H9 (cell line): Measurements from ENCODE around the gene GOLGA3. TPM values are rescaled to one million over a fixed set of nuclear protein-coding genes. Genes with fewer than 3 reads are reported as not detected.

Experiments used
- DNase-seq: peaks from one replicate; pipeline ENCODE4 v3.0.0-alpha.2; 2017
- H2AFZ ChIP-seq: one replicate; pipeline ENCODE4 v1.6.1; 2013; ENCODE audit warnings: mild to moderate bottlenecking, low read length, control low read depth, moderate library complexity
- H2AK5ac ChIP-seq: 2 replicates; pipeline ENCODE4 v1.6.1; 2013; ENCODE audit warnings: low read length, control low read depth, mixed read lengths; ENCODE audit not compliant: insufficient read length
- H2BK120ac ChIP-seq: one replicate; pipeline ENCODE4 v1.6.1; 2013; ENCODE audit warnings: low read depth, mild to moderate bottlenecking, low read length, control low read depth, inconsistent platforms; ENCODE audit not compliant: poor library complexity, severe bottlenecking
- H2BK12ac ChIP-seq: 2 replicates; pipeline ENCODE4 v1.6.1; 2013; ENCODE audit warnings: low read length, control low read depth, mixed read lengths, low read depth; ENCODE audit not compliant: insufficient read length
- H2BK15ac ChIP-seq: 2 replicates; pipeline ENCODE4 v1.6.1; 2013; ENCODE audit warnings: low read depth, low read length, control low read depth
- H2BK20ac ChIP-seq: one replicate; pipeline ENCODE4 v1.6.1; 2013; ENCODE audit warnings: low read depth, mild to moderate bottlenecking, low read length, control low read depth, inconsistent platforms; ENCODE audit not compliant: poor library complexity, severe bottlenecking
- H2BK5ac ChIP-seq: 2 replicates; pipeline ENCODE4 v1.6.1; 2013; ENCODE audit warnings: low read length, control low read depth, mixed read lengths; ENCODE audit not compliant: insufficient read length
- H3K14ac ChIP-seq: 2 replicates; pipeline ENCODE4 v1.6.1; 2013; ENCODE audit warnings: low read length, control low read depth; ENCODE audit not compliant: insufficient read depth
- H3K18ac ChIP-seq: 2 replicates; pipeline ENCODE4 v1.6.1; 2013; ENCODE audit warnings: low read depth, mild to moderate bottlenecking, mixed read lengths, low read length, control low read depth; ENCODE audit not compliant: insufficient read length
- H3K23ac ChIP-seq: 2 replicates; pipeline ENCODE4 v1.6.1; 2013; ENCODE audit warnings: low read length, control low read depth, mixed read lengths, low read depth; ENCODE audit not compliant: insufficient read length
- H3K23me2 ChIP-seq: 2 replicates; pipeline ENCODE4 v1.6.1; 2013; ENCODE audit warnings: low read depth, mild to moderate bottlenecking, mixed read lengths, low read length, control low read depth; ENCODE audit not compliant: insufficient read length, poor library complexity, severe bottlenecking
- H3K27ac ChIP-seq: 2 replicates; pipeline ENCODE4 v1.5.1; 2013; ENCODE audit warnings: low read length, control low read depth, mixed read lengths, low read depth; ENCODE audit not compliant: insufficient read length
- H3K27me3 ChIP-seq: 2 replicates; pipeline ENCODE4 v1.6.1; 2013; ENCODE audit warnings: low read length, control low read depth, inconsistent platforms; ENCODE audit not compliant: insufficient read depth
- H3K4ac ChIP-seq: 2 replicates; pipeline ENCODE4 v1.6.1; 2013; ENCODE audit warnings: low read depth, mild to moderate bottlenecking, control low read depth, inconsistent platforms, low read length, moderate library complexity
- H3K4me1 ChIP-seq: 2 replicates; pipeline ENCODE4 v1.6.1; 2013; ENCODE audit warnings: low read length, control low read depth, inconsistent platforms; ENCODE audit not compliant: insufficient read depth
- H3K4me2 ChIP-seq: 2 replicates; pipeline ENCODE4 v1.6.1; 2013; ENCODE audit warnings: low read length, control low read depth, mixed read lengths; ENCODE audit not compliant: insufficient read length, insufficient read depth
- H3K56ac ChIP-seq: 2 replicates; pipeline ENCODE4 v1.6.1; 2013; ENCODE audit warnings: low read depth, mild to moderate bottlenecking, mixed read lengths, low read length, control low read depth; ENCODE audit not compliant: insufficient read length
- H3K79me1 ChIP-seq: 2 replicates; pipeline ENCODE4 v1.6.1; 2013; ENCODE audit warnings: low read depth, mild to moderate bottlenecking, moderate library complexity, low read length, control low read depth, inconsistent platforms; ENCODE audit not compliant: insufficient read depth, poor library complexity, severe bottlenecking
- H3K79me2 ChIP-seq: 2 replicates; pipeline ENCODE4 v1.6.1; 2013; ENCODE audit warnings: low read length, control low read depth, inconsistent platforms; ENCODE audit not compliant: insufficient read depth
- H3K9ac ChIP-seq: 2 replicates; pipeline ENCODE4 v1.6.1; 2013; ENCODE audit warnings: low read length, control low read depth, mixed read lengths; ENCODE audit not compliant: insufficient read length; ENCODE audit errors: extremely low read depth
- H3K9me3 ChIP-seq: one replicate; pipeline ENCODE4 v1.6.1; 2013; ENCODE audit warnings: low read depth, low read length, inconsistent platforms; ENCODE audit not compliant: control insufficient read depth
- H3T11ph ChIP-seq: one replicate; pipeline ENCODE4 v1.6.1; 2013; ENCODE audit warnings: mild to moderate bottlenecking, low read length, control low read depth, inconsistent platforms
- H4K20me1 ChIP-seq: one replicate; pipeline ENCODE4 v1.6.1; 2013; ENCODE audit not compliant: control insufficient read depth, insufficient read length, insufficient read depth
- H4K5ac ChIP-seq: 2 replicates; pipeline ENCODE4 v1.6.1; 2013; ENCODE audit warnings: low read depth, mild to moderate bottlenecking, mixed read lengths, low read length, control low read depth; ENCODE audit not compliant: insufficient read length
- H4K8ac ChIP-seq: replicated peaks from 2 replicates; pipeline ENCODE4 v1.6.1; 2013; ENCODE audit warnings: low read length, control low read depth, mixed read lengths, low read depth; ENCODE audit not compliant: insufficient read length
- H4K91ac ChIP-seq: 2 replicates; pipeline ENCODE4 v1.6.1; 2013; ENCODE audit warnings: low read depth, mild to moderate bottlenecking, moderate library complexity, mixed read lengths, low read length, control low read depth; ENCODE audit not compliant: insufficient read length
- H3K27ac Mint-ChIP-seq, 3 experiments: 2 replicates in 2 of 3; 3 replicates in 1 of 3; pipeline ENCODE4 v1.8.0; 2020 to 2021; ENCODE audit warnings: mixed read lengths in 3 of 3, mild to moderate bottlenecking in 1 of 3, moderate library complexity in 1 of 3
- H3K27me3 Mint-ChIP-seq: 2 replicates; pipeline ENCODE4 v1.8.0; 2021; ENCODE audit warnings: low read depth, mild to moderate bottlenecking, moderate library complexity, mixed read lengths
- H3K36me3 Mint-ChIP-seq, 3 experiments: 2 replicates in 2 of 3; 3 replicates in 1 of 3; pipeline ENCODE4 v1.8.0; 2020 to 2021; ENCODE audit warnings: low read depth in 3 of 3, mixed read lengths in 3 of 3; ENCODE audit not compliant: insufficient read depth in 1 of 3
- H3K4me1 Mint-ChIP-seq, 2 experiments: 2 replicates each; pipeline ENCODE4 v1.8.0; 2020; ENCODE audit warnings: mixed read lengths in 2 of 2
- H3K4me3 Mint-ChIP-seq, 2 experiments: 2 replicates in 1 of 2; 3 replicates in 1 of 2; pipeline ENCODE4 v1.8.0; 2020 to 2021; ENCODE audit warnings: mild to moderate bottlenecking in 2 of 2, mixed read lengths in 2 of 2, moderate library complexity in 1 of 2
- H3K9me3 Mint-ChIP-seq, 2 experiments: 2 replicates in 1 of 2; 3 replicates in 1 of 2; pipeline ENCODE4 v1.8.0; 2020; ENCODE audit warnings: mild to moderate bottlenecking in 2 of 2, mixed read lengths in 2 of 2, moderate library complexity in 1 of 2
- CTCF ChIP-seq: fragments of 200-600 bp; sonication (generic); conservative IDR thresholded peaks from 3 replicates; pipeline ENCODE4 v1.8.0; 2021; ENCODE audit warnings: antibody characterized with exemption, mild to moderate bottlenecking
- WGBS: extraction: QIAGEN DNeasy Blood & Tissue Kit; methylation state at CpG from one replicate; pipeline ENCODE4 v1.1.7; 2013; ENCODE audit warnings: missing lambda C conversion rate, low lambda C conversion rate, mixed read lengths; ENCODE audit not compliant: insufficient read length; ENCODE audit errors: extremely low coverage; 5-methylcytosine and 5-hydroxymethylcytosine counted together
- total RNA-seq: library from RNA; stranded (reverse); gene quantifications from 2 replicates; pipeline ENCODE4 v1.2.1, GENCODE V29; 2021

GOLGA3 gene
- total RNA-seq, 1 experiment from 2014 or later, result 40.1 TPM

DNA sequence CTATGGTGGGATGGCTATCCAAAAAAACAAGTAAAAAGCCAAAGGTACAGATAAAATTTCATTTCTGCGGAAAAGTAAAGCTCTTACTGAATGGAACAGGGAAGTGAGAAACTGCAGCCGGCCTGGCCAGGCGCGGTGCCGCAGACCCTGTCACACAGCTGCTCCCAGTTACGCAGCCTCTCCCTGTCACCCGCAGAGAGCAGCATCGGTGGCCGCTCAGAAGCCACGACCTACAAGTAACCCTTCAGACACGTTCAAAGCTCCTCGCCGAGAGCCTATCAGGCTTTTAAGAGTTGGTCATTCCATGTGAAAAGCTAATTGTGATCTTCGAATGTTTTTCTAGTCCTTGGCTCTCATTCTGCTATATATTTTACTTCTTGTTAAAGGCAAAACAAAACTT, 56.1 kb downstream of the GOLGA3 start:
- Mint-ChIP-seq H3K27ac (no peak overlapping the region), H3K4me3 (no peak overlapping the region), H3K4me1 (peaks cover 3 to 9% of the 10 kb centered on the region in 2 experiments), H3K9me3 (no peaks in the 10 kb centered on the region), H3K27me3 (no peaks in the 10 kb centered on the region; the same call in 1 of the 2 replicates), H3K36me3 (peaks cover 14 to 62% (median 44%) of the 10 kb centered on the region in 3 experiments)
- Histone ChIP-seq H4K5ac (no peak overlapping the region), H3K27ac (no peak overlapping the region), H3K27me3 (no peaks in the 10 kb centered on the region), H2BK12ac (no peak overlapping the region), H3K79me2 (no peaks in the 10 kb centered on the region), H3K4me2 (no peak overlapping the region), H4K20me1 (no peaks in the 10 kb centered on the region), H4K91ac (no peak overlapping the region), H3K79me1 (no peaks in the 10 kb centered on the region), H3K18ac (no peak overlapping the region), H4K8ac (no peak overlapping the region), H3K23ac (no peak overlapping the region), H2BK120ac (no peak overlapping the region), H2BK5ac (no peak overlapping the region), H3K9me3 (no peaks in the 10 kb centered on the region), H3K4ac (no peak overlapping the region), H3K4me1 (no peaks in the 10 kb centered on the region), H3K23me2 (no peaks in the 10 kb centered on the region), H3K14ac (no peak overlapping the region), H2AFZ (no peak overlapping the region), H2BK20ac (no peak overlapping the region), H3T11ph (no peak overlapping the region), H2BK15ac (no peak overlapping the region), H2AK5ac (no peak overlapping the region), H3K9ac (no peak overlapping the region), H3K56ac (no peak overlapping the region)
- TF ChIP-seq CTCF, result no peak
- WGBS, result no CpG with 5 or more reads among the region's 14 CpGs
- DNase-seq, result no peak
